ENCODE results near the gene ORM2.
"Not testable (repeated sequence)": the region's sequence is repeated elsewhere in the genome, so short reads cannot be mapped to it uniquely, and the experiment has no call there.

The ORM2 gene

GRCh38 chr9:114327749-114328148 lies 1.9 kb upstream of the ORM2 start:
- H3K4me3 ChIP-seq (ENCODE audit: insufficient read depth in 1 of 2, low read depth in 1 of 2, low read length in 2 of 2), result no peak overlapping the region
- no peak overlapping the region for H3K27ac ChIP-seq (ENCODE audit: low read length, poor library complexity, severe bottlenecking)
- H3K4ac ChIP-seq (ENCODE audit: low read depth in 1 of 2, low read length in 2 of 2), result no peak overlapping the region
- peaks cover 0 to 23% of the 10 kb centered on the region in 2 experiments for H3K27me3 ChIP-seq (ENCODE audit: control insufficient read depth in 1 of 2, insufficient read depth in 1 of 2, low read length in 2 of 2)
- H4K91ac ChIP-seq (ENCODE audit: low read length), result no peak overlapping the region
- no peaks in the 10 kb centered on the region for H3K9me3 ChIP-seq (ENCODE audit: control insufficient read depth, low read length)
- H2BK120ac ChIP-seq (ENCODE audit: low read depth, low read length), result no peak overlapping the region
- H3K23ac ChIP-seq (ENCODE audit: low read length in 2 of 2), result no peak overlapping the region
- H2AK5ac ChIP-seq (ENCODE audit: low read length, severe bottlenecking), result no peak overlapping the region
- H2AFZ ChIP-seq (ENCODE audit: low read depth, low read length), result no peak overlapping the region
- H3K14ac ChIP-seq (ENCODE audit: low read length in 2 of 2), result no peak overlapping the region
- 97% methylated on average over 8 of the region's 8 CpGs for WGBS
- no peak for DNase-seq
- H2BK5ac ChIP-seq (ENCODE audit: low read depth, low read length, poor library complexity, severe bottlenecking), result no peak overlapping the region
- H3K79me1 ChIP-seq (replicated peaks; ENCODE audit: low read length, poor library complexity, severe bottlenecking), result no peaks in the 10 kb centered on the region
- H4K8ac ChIP-seq (ENCODE audit: low read length), result no peak overlapping the region
- H3K4me2 ChIP-seq (ENCODE audit: low read length, poor library complexity, severe bottlenecking), result no peak overlapping the region
- H2BK12ac ChIP-seq (ENCODE audit: low read length in 2 of 2), result no peak overlapping the region
- H2BK15ac ChIP-seq (ENCODE audit: low read depth, poor library complexity, severe bottlenecking), result no peak overlapping the region
- no peak overlapping the region for H3K18ac ChIP-seq (ENCODE audit: low read depth in 1 of 2, low read length in 2 of 2)
- H3K4me1 ChIP-seq (ENCODE audit: control insufficient read depth, insufficient read depth, low read depth, low read length), result no peaks in the 10 kb centered on the region
- H3K36me3 ChIP-seq (ENCODE audit: control insufficient read depth in 1 of 2, insufficient read depth in 2 of 2, low read depth in 1 of 2, low read length in 2 of 2), result peaks cover 0 to 3% of the 10 kb centered on the region in 2 experiments
- no peak overlapping the region for H3K9ac ChIP-seq (ENCODE audit: low read length)

- not testable (repeated sequence) for H3K27ac ChIP-seq (ENCODE audit: low read length, poor library complexity, severe bottlenecking); H3K18ac ChIP-seq (ENCODE audit: low read depth in 1 of 2, low read length in 2 of 2); H3K9ac ChIP-seq (ENCODE audit: low read length); H4K8ac ChIP-seq (ENCODE audit: low read length); H3K9me3 ChIP-seq (ENCODE audit: control insufficient read depth, low read length); H3K4me2 ChIP-seq (ENCODE audit: low read length, poor library complexity, severe bottlenecking); H2BK120ac ChIP-seq (ENCODE audit: low read depth, low read length); H3K36me3 ChIP-seq (ENCODE audit: control insufficient read depth in 1 of 2, insufficient read depth in 2 of 2, low read depth in 1 of 2, low read length in 2 of 2); H2AK5ac ChIP-seq (ENCODE audit: low read length, severe bottlenecking); H2BK12ac ChIP-seq (ENCODE audit: low read length in 2 of 2); H3K4me1 ChIP-seq (ENCODE audit: control insufficient read depth, insufficient read depth, low read depth, low read length); H3K4me3 ChIP-seq (ENCODE audit: insufficient read depth in 1 of 2, low read depth in 1 of 2, low read length in 2 of 2); H2BK15ac ChIP-seq (ENCODE audit: low read depth, poor library complexity, severe bottlenecking); H3K14ac ChIP-seq (ENCODE audit: low read length in 2 of 2); H3K23ac ChIP-seq (ENCODE audit: low read length in 2 of 2); DNase-seq; H3K79me1 ChIP-seq (replicated peaks; ENCODE audit: low read length, poor library complexity, severe bottlenecking); H3K4ac ChIP-seq (ENCODE audit: low read depth in 1 of 2, low read length in 2 of 2); H4K91ac ChIP-seq (ENCODE audit: low read length); H2AFZ ChIP-seq (ENCODE audit: low read depth, low read length); H2BK5ac ChIP-seq (ENCODE audit: low read depth, low read length, poor library complexity, severe bottlenecking)
- 91% methylated on average over 8 of the region's 10 CpGs for WGBS
- peaks cover 0 to 23% of the 10 kb centered on the region in 2 experiments for H3K27me3 ChIP-seq (ENCODE audit: control insufficient read depth in 1 of 2, insufficient read depth in 1 of 2, low read length in 2 of 2)
Observed at GRCh38 chr9:114328357-114328820, 1.3 kb upstream of the ORM2 start.

- not testable (repeated sequence) for H3K18ac ChIP-seq (ENCODE audit: low read depth in 1 of 2, low read length in 2 of 2); H2BK5ac ChIP-seq (ENCODE audit: low read depth, low read length, poor library complexity, severe bottlenecking); H2AK5ac ChIP-seq (ENCODE audit: low read length, severe bottlenecking); H3K14ac ChIP-seq (ENCODE audit: low read length in 2 of 2); H3K4me2 ChIP-seq (ENCODE audit: low read length, poor library complexity, severe bottlenecking); H2BK120ac ChIP-seq (ENCODE audit: low read depth, low read length); H2BK12ac ChIP-seq (ENCODE audit: low read length in 2 of 2); H2AFZ ChIP-seq (ENCODE audit: low read depth, low read length); H3K79me1 ChIP-seq (replicated peaks; ENCODE audit: low read length, poor library complexity, severe bottlenecking); H4K8ac ChIP-seq (ENCODE audit: low read length); H3K9ac ChIP-seq (ENCODE audit: low read length); DNase-seq; H3K4ac ChIP-seq (ENCODE audit: low read depth in 1 of 2, low read length in 2 of 2); H3K4me3 ChIP-seq (ENCODE audit: insufficient read depth in 1 of 2, low read depth in 1 of 2, low read length in 2 of 2); H3K4me1 ChIP-seq (ENCODE audit: control insufficient read depth, insufficient read depth, low read depth, low read length); H4K91ac ChIP-seq (ENCODE audit: low read length); H3K23ac ChIP-seq (ENCODE audit: low read length in 2 of 2); H3K36me3 ChIP-seq (ENCODE audit: control insufficient read depth in 1 of 2, insufficient read depth in 2 of 2, low read depth in 1 of 2, low read length in 2 of 2); H3K9me3 ChIP-seq (ENCODE audit: control insufficient read depth, low read length); H2BK15ac ChIP-seq (ENCODE audit: low read depth, poor library complexity, severe bottlenecking); H3K27ac ChIP-seq (ENCODE audit: low read length, poor library complexity, severe bottlenecking)
- H3K27me3 ChIP-seq (ENCODE audit: control insufficient read depth in 1 of 2, insufficient read depth in 1 of 2, low read length in 2 of 2), result peaks cover 0 to 23% of the 10 kb centered on the region in 2 experiments
- WGBS, result 92% methylated on average over 3 of the region's 12 CpGs
Observed at GRCh38 chr9:114328937-114329624, 588 bp upstream of the ORM2 start.

GRCh38 chr9:114330636-114331035 lies 967 bp downstream of the ORM2 start:
- WGBS, result 87% methylated on average over 9 of the region's 10 CpGs
- H2BK5ac ChIP-seq (ENCODE audit: low read depth, low read length, poor library complexity, severe bottlenecking), result no peak overlapping the region

More at GRCh38 chr9:114330636-114331035, 967 bp downstream of the ORM2 start:
- Histone ChIP-seq H2BK15ac (ENCODE audit: low read depth, poor library complexity, severe bottlenecking) (no peak overlapping the region), H3K79me1 (replicated peaks; ENCODE audit: low read length, poor library complexity, severe bottlenecking) (peaks cover 1% of the 10 kb centered on the region), H4K8ac (ENCODE audit: low read length) (no peak overlapping the region), H3K4ac (ENCODE audit: low read depth in 1 of 2, low read length in 2 of 2) (no peak overlapping the region), H3K4me1 (ENCODE audit: control insufficient read depth, insufficient read depth, low read depth, low read length) (no peaks in the 10 kb centered on the region), H4K91ac (ENCODE audit: low read length) (no peak overlapping the region), H2BK12ac (ENCODE audit: low read length in 2 of 2) (no peak overlapping the region), H3K4me2 (ENCODE audit: low read length, poor library complexity, severe bottlenecking) (no peak overlapping the region), H3K27ac (ENCODE audit: low read length, poor library complexity, severe bottlenecking) (no peak overlapping the region), H3K23ac (ENCODE audit: low read length in 2 of 2) (no peak overlapping the region), H3K36me3 (ENCODE audit: control insufficient read depth in 1 of 2, insufficient read depth in 2 of 2, low read depth in 1 of 2, low read length in 2 of 2) (peaks cover 0 to 12% of the 10 kb centered on the region in 2 experiments), H2BK120ac (ENCODE audit: low read depth, low read length) (no peak overlapping the region), H3K9ac (ENCODE audit: low read length) (no peak overlapping the region), H3K18ac (ENCODE audit: low read depth in 1 of 2, low read length in 2 of 2) (no peak overlapping the region), H3K27me3 (ENCODE audit: control insufficient read depth in 1 of 2, insufficient read depth in 1 of 2, low read length in 2 of 2) (peaks cover 0 to 19% of the 10 kb centered on the region in 2 experiments), H3K4me3 (ENCODE audit: insufficient read depth in 1 of 2, low read depth in 1 of 2, low read length in 2 of 2) (no peak overlapping the region), H3K9me3 (ENCODE audit: control insufficient read depth, low read length) (no peaks in the 10 kb centered on the region), H3K14ac (ENCODE audit: low read length in 2 of 2) (no peak overlapping the region), H2AFZ (ENCODE audit: low read depth, low read length) (no peak overlapping the region), H2AK5ac (ENCODE audit: low read length, severe bottlenecking) (no peak overlapping the region)
- DNase-seq, result no peak
